HS-5 (cell line): ENCODE results near the gene ANO6.
A peak's percentile ranks its signal among the peaks of the same experiment; 100 is the strongest.
"Not testable (repeated sequence)": the region's sequence is repeated elsewhere in the genome, so short reads cannot be mapped to it uniquely, and the experiment has no call there.

Source experiments
- DNase-seq: peaks from one replicate; pipeline ENCODE4 v3.0.0-alpha.2; 2012; ENCODE audit warnings: low read depth

ANO6 gene

GRCh38 chr12:45236383-45236782 lies 20.5 kb downstream of the ANO6 start:
- DNase-seq, result not testable (repeated sequence)

DNA sequence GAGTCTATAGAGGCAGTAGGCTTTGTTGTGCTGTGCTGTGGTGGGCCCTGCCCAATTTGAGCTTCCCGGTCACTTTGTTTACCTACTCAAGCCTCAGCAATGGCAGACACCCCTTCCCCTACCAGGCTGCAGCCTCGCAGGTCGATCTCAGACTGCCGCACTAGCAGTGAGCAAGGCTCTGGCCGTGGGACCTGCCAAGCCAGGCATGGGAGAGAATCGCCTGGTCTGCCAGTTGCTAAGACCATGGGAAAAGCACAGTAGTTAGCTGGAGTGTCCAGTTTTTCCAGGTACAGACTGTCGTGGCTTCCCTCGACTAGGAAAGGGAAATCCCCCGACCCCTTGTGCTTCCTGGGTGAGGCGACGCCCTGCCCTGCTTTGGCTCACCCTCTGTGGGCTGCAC lies 26.3 kb downstream of the ANO6 start:
- DNase-seq, result no peak

- no peak for DNase-seq
Measured at GRCh38 chr12:45243963-45244362, 28.1 kb downstream of the ANO6 start.

DNA sequence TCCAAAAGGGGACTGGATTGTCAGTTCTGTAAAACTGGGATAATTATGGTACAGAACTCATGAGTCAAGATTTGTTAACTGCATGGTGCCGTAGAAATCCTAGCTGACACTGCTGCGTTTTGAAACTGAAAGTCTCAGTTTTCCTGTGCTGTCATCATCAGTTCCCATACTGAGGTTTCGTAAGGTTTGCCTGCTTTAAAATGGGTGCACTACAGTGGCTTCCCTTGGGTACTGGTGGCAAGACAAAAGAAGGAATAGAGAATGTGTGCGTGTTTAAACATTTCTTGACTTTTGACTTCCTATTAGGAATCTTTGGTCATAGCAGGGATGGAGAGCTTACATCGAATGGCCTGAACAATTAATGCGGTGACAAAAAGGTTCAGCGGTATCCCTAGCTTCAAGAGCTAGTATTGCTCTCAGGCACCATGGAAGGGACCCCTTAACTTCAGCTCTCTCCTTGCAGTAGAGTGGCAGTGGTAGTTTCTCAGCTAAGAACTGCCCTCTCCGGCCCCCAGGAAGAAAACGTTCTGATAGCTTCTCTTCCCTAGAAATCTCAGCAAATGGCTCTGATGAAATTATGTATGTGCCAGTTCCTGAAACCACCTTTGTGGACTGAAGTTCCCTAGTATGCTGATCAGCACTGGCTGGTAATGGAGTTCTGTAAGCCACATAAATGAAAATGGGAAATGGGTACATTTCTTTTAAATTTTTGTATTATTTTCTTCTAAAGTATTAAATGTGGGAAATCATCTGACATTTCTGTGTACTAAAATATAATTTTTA lies 28.9 kb downstream of the ANO6 start:
- no peak for DNase-seq

- no peak for DNase-seq
Measured at GRCh38 chr12:45246236-45246635, 30.3 kb downstream of the ANO6 start.

GRCh38 chr12:45247589-45247988 lies 31.7 kb downstream of the ANO6 start:
- DNase-seq, result no peak

DNA sequence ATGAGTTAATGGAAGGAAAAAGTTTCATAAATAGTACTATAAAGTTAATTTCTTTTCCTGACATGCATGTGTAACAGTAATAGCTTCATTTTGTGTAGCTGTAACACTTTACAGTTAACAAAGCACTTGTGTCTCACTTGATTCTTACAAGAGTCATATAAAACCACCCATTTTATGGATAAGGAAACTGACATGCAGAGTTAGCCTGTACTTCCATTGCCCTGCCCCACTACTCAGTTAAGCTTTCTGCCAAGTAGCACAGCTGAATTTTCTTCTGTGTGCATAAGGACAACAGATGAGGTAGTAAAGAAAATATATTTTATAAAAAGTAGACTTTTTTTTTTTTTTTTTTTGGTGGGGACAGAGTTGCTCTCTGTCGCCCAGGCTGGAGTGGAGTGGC lies 32.2 kb downstream of the ANO6 start:
- DNase-seq, result no peak

GRCh38 chr12:45254254-45254653 lies 38.4 kb downstream of the ANO6 start:
- DNase-seq, result no peak

DNA sequence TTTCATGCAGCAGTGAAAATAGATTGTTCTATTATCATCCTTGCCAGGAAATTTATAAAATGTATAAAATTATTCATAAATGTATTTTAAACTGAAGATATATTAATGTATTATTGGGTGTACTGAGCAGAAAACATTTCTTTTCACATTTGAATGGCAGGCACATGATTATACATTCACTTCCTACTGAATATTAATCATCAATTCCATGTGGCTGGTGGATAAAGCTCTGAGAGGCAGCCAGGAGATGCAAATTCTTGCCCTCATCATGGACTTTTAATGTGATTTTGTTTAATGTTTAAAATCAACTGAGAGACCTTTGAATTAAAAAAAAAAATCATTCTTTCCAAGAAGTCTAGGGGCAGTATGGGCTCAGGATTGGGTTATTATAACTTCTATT lies 40.8 kb downstream of the ANO6 start:
- no peak for DNase-seq

DNA sequence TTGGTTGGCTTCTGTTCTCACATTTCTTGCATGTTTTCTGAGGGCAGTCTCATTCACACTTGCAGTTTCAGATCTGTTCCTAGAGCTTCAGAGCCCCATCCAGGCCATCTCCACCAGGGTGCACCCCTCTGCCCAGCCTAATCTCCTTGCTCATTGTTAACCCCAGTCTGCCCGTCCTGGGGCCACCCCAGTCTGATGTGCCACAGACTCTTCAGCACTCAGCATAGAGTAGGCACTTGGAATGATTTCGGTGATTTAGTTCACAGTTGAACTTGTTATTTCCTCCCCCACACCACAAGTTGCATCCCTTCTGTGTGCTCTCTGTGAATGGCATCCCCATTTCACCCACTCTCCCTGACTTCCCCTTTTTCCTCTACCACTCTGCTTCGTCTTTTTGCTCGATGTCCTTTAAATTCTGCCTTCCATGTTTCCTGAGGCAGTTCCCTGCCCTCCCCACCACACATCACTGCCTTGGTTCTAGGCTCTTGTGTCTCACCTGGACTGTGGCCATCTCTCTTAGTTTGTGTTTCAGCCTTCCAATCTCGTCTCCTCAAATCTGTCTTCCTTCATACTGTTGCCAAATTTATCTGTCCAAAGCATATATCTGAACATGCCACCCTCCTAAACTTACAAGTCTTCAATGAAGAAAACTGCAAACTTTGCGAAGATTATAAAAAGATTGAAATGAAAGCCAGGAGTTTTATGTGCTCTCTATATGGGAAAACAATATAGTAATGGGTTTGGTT lies 41.5 kb downstream of the ANO6 start:
- no peak for DNase-seq

- DNase-seq, result no peak
Measured at GRCh38 chr12:45259675-45260074, 43.8 kb downstream of the ANO6 start.

DNA sequence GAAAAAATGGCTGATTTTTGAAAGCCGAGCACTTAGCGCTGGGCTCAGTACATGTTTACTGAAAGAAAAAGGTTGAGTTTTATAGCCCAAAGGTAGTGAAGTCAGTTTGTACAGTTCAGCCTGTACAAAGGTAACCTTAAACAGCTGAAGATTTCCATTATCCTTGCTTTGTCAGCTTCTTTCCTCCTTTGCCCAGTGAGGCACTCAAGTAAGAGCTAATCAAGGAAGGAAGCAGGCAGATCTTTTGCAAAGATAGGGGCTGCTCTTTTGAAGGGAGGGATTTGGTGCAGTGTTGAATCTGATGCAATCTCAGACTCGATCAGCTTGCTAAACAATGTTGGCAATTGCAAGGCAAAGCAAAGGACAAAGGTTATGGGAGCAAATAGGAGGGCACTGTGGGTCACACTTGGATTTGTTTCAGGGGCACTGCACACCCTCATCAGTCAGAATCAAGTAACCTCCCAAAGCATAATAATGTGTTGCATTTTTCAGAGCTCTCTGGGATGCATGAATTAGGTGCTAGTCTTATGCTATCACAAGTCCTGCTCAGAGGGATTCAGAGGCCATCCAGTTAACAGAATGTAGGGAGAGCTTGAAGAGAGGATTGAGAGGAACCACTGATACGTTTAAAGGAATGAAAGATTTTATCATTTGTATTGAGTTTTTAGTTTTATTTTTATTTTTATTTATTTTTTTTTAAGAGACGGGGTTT lies 44.4 kb downstream of the ANO6 start:
- DNase-seq, result no peak

DNA sequence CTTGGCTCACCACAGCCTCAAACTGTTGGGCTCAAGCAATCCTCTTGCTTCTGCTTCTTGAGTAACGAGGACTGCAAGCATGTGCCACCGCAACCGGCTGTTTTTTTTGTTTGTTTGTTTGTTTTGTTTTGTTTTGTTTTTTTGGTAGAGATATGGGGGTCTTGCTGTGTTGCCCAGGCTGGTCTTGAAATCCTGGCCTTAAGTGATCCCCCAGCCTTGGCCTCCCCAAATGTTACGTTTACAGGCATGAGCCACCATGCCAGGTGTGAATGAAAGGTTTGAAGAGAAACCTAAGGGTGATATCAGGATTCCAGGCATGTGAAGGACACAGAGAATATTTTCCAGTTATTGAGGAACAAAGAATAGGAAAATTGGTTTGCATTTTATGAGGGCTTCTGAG lies 45.0 kb downstream of the ANO6 start:
- no peak for DNase-seq

DNA sequence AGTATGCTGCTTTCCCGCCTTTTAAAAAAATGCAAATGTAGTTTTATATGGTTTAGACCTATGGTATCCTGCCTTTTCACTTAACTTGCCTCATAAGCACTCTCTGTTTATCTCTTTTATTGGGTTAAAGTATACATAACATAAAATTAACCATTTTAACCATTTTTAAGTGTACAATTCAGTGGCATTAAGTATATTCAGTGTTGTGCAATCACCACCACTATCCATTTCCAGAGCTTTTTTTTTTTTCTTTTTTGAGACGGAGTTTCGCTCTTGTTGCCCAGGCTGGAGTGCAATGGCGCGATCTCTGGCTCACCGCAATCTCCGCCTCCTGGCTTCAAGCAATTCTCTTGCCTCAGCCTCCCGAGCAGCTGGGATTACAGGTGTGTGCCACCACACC lies 46.3 kb downstream of the ANO6 start:
- DNase-seq, result not testable (repeated sequence)

DNA sequence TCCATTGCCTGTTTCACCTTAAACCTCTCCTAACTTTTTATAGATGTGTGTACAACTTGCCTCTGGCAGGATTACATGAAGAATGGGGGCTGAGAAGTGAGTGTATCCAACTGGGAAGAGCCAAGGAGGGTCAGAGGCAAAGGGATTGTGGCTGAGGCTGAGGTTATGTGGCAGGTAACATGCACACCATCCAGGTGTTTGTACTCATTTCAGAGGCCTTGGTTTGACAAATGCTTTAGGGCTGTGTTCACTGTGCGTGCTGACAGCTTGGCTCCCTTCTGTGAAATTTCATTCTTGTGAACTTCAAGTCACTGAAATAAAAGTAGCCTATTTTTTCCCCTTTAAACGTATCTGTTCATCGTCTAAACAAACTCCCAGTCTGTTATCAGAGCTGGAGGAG lies 47.7 kb downstream of the ANO6 start:
- DNase-seq, result no peak

DNA sequence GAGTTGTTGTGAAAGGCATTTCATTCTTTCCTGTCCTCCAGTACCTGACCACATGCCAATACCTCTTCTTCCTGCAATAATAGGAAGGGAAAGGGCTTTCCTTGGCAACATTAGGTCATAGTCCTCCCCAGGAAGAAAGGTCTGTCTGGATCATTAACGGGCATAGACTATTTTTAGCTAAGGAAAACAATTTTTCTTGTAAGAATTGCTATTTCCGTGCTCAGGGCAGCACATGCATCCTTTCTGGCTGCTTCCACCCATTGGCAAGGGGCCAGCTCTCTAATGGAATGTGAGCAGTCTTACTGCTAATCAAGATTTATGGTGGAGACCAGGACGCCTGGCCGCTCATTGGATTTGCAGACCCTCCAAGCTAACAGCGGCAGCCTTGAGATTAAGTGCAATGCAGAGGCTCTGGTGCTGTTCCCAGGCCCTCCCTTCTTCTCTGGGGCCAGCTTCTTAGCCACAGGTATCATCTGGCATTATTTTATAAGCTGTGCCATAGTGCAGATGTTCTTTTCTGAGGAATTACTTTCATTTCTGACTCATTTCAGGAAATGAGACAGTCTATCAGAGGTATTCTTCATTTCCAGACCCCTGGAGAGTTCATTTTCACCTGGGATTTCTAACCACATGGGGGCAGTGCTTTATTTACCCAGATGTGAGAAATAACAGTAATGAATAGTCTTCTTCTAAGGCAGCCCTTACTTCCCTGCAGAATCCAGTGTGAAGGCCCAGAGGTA lies 52.9 kb downstream of the ANO6 start:
- DNase-seq, result peak; percentile 74

DNA sequence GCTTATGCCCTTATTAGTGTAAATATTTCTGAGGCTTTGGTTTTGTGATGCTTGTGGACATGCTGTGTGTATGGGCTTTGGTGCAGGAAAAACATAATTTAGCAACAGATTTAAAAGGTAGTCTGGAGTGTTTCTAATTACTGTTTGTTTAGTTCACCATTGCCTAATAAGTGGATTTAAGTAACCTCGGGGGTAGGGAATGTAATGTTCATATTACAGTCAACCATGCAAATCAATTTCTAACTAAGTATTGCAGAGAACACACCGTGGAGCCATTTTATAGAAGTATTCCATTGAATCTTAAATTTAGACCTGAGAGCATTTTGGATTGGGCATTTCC lies 53.5 kb downstream of the ANO6 start:
- DNase-seq, result no peak

- DNase-seq, result no peak
Measured at GRCh38 chr12:45270951-45271350, 55.1 kb downstream of the ANO6 start.

DNA sequence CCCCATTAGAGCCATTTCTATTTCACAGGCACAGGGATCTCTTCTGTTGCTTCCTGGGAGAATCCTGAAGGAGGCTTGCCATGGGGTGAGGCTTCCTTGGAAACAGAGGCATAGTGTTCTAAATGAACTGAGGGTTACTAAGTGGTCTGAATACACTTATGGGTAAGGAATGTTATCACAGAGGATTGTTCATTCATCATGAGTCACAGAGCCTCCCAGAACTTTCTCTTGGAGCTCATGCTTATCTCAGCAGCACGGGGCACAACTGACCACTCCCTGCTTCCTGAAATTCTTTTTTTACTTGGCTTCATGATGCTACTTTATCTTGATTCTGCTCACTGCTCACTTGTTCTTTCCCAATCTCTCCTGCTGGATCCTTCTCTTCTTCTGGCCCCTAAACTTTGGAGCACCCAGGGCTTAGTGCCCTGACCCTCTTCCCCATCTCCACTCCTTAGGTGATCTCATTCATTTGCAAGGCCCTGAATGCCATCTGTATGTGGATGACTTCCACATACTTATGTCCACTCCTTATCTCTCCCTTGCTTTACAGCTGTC lies 57.9 kb downstream of the ANO6 start:
- DNase-seq, result peak; percentile 94

- DNase-seq, result no peak
Measured at GRCh38 chr12:45276154-45276755, 60.4 kb downstream of the ANO6 start.

GRCh38 chr12:45278447-45278846 lies 62.6 kb downstream of the ANO6 start:
- no peak for DNase-seq
